CD4-positive, alpha-beta T cell (primary cell): ENCODE results near the gene CSNK1G1. TPM values are rescaled to one million over a fixed set of nuclear protein-coding genes. Genes with fewer than 3 reads are reported as not detected.

ENCODE experiments used
- ATAC-seq: fragments of 200-7000 bp; cut with Tn5 transposase; one replicate; pipeline ENCODE4 v1.10.0; 2022; ENCODE audit warnings: mild to moderate bottlenecking; ENCODE audit not compliant: poor library complexity
- CTCF ChIA-PET: fragments of 350-600 bp; sonication (Branson Sonifier 250); formaldehyde crosslinking; loops from one replicate; lab custom pipeline; 2021; ENCODE audit warnings: antibody characterized with exemption, inconsistent platforms; lab: Charles Lee
- POLR2A ChIA-PET: fragments of 350-600 bp; sonication (Branson Sonifier 250); formaldehyde crosslinking; loops from one replicate; lab custom pipeline; 2021; ENCODE audit warnings: antibody characterized with exemption, inconsistent platforms; lab: Charles Lee
- DNase-seq, 14 experiments: peaks; one replicate each; pipeline ENCODE4 v3.0.0-alpha.2; 2013 to 2020; ENCODE audit warnings: mixed read lengths in 2 of 14
- H3K27ac ChIP-seq, 2 donors: one replicate each; pipeline versions ENCODE4 v1.5.1 to v1.7.0; 2013; ENCODE audit warnings: low read length in 2 of 2, low read depth in 1 of 2, mild to moderate bottlenecking in 1 of 2
- H3K27me3 ChIP-seq, 2 experiments: 1 replicate in 1 of 2; 2 replicates in 1 of 2; pipeline versions ENCODE4 v1.6.1 to v1.7.0; 2013; ENCODE audit warnings: low read length in 2 of 2, control low read depth in 1 of 2, mild to moderate bottlenecking in 1 of 2, moderate library complexity in 1 of 2; ENCODE audit not compliant: insufficient read depth in 2 of 2, control insufficient read depth in 1 of 2
- H3K36me3 ChIP-seq: one replicate; pipeline ENCODE4 v1.6.1; 2013; ENCODE audit warnings: low read length, control low read depth; ENCODE audit not compliant: insufficient read depth
- H3K4me1 ChIP-seq: one replicate; pipeline ENCODE4 v1.6.1; 2013; ENCODE audit warnings: low read length, control low read depth; ENCODE audit not compliant: insufficient read depth
- H3K4me3 ChIP-seq: one replicate; pipeline ENCODE4 v1.5.1; 2013; ENCODE audit warnings: mild to moderate bottlenecking, low read length, moderate library complexity
- H3K9me3 ChIP-seq, 2 experiments: 1 replicate in 1 of 2; 2 replicates in 1 of 2; pipeline versions ENCODE4 v1.6.1 to v1.7.0; 2013; ENCODE audit warnings: low read length in 2 of 2, mild to moderate bottlenecking in 2 of 2, control low read depth in 1 of 2, moderate library complexity in 1 of 2; ENCODE audit not compliant: control insufficient read depth in 1 of 2, insufficient read depth in 1 of 2
- H3K27ac Mint-ChIP-seq: one replicate; pipeline ENCODE4 v1.8.0; 2020; ENCODE audit warnings: mixed read lengths
- H3K27me3 Mint-ChIP-seq: one replicate; pipeline ENCODE4 v1.8.0; 2021; ENCODE audit warnings: mixed read lengths
- H3K36me3 Mint-ChIP-seq: one replicate; pipeline ENCODE4 v1.8.0; 2021; ENCODE audit warnings: low read depth, mixed read lengths
- H3K4me1 Mint-ChIP-seq: one replicate; pipeline ENCODE4 v1.8.0; 2021; ENCODE audit warnings: low read depth, mixed read lengths
- H3K4me3 Mint-ChIP-seq: one replicate; pipeline ENCODE4 v1.8.0; 2020; ENCODE audit warnings: mild to moderate bottlenecking, mixed read lengths
- H3K9me3 Mint-ChIP-seq: one replicate; pipeline ENCODE4 v1.8.0; 2020; ENCODE audit warnings: mixed read lengths
- intact Hi-C, 2 experiments: fragments of 100-400 bp; cut with DNase I in 1 of 2; cut with micrococcal nuclease in 1 of 2; formaldehyde crosslinking; loops; one replicate each; pipeline versions ENCODE4 v1.15.1 to v1.9.0; 2023 to 2025; cut with DNase I, micrococcal nuclease
- total RNA-seq, 174 experiments: library from RNA in 2 of 174; stranded (reverse) in 2 of 174; gene quantifications; one replicate each; pipeline ENCODE4 v1.2.3 and lab custom pipeline; 2021 to 2026
- TF ChIP-seq, protein P1 (sequence below): fragments of 200-600 bp; IDR thresholded peaks from one replicate; pipeline ENCODE4 v1.8.0; 2022; ENCODE audit warnings: antibody characterized with exemption, mild to moderate bottlenecking

CSNK1G1 gene
- total RNA-seq, 2 experiments from 2014 or later: 12.2 to 13.7 TPM

DNA sequence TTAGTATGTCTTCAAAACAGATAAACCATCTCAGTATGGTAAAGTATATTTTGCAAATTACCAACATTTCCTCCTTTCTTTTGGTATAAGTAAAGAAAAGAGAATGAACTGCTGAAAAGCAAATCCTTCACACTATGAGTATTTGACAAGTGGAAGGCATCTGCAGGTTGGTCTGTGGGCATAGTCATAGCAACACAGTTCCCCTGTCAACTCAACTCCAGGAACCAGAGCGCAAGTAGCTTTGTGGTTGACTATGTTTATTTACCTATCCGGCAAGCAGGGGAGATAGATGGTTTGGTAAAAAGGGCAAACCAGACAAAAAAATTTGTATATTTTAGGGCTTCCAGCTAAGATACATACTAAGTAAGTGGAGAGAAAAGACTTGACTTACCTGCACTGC lies 104.9 kb downstream of the CSNK1G1 start:
- Mint-ChIP-seq H3K4me3 (no peak overlapping the region), H3K4me1 (peaks cover 31% of the 10 kb centered on the region), H3K36me3 (peaks cover 47% of the 10 kb centered on the region), H3K27me3 (no peaks in the 10 kb centered on the region), H3K9me3 (no peaks in the 10 kb centered on the region), H3K27ac (peak overlapping the region; percentile 2)
- Histone ChIP-seq H3K36me3 (no peaks in the 10 kb centered on the region), H3K4me1 (no peaks in the 10 kb centered on the region), H3K9me3 (no peaks in the 10 kb centered on the region), H3K27me3 (no peaks in the 10 kb centered on the region), H3K27ac (no peak overlapping the region), H3K4me3 (no peak overlapping the region)
- DNase-seq: peak in 4 of 14 experiments; percentile 5 to 31 (median 17)
- intact Hi-C loops: no loop called here
- POLR2A ChIA-PET: interaction anchor here (1.3 kb wide), 1 partner anchor 94 kb away, joined by 3 read pairs; no protein-coding TSS in a partner anchor
- ATAC-seq: peak; percentile 57
- CTCF ChIA-PET: no interaction called here
- TF ChIP-seq, protein P1, sequence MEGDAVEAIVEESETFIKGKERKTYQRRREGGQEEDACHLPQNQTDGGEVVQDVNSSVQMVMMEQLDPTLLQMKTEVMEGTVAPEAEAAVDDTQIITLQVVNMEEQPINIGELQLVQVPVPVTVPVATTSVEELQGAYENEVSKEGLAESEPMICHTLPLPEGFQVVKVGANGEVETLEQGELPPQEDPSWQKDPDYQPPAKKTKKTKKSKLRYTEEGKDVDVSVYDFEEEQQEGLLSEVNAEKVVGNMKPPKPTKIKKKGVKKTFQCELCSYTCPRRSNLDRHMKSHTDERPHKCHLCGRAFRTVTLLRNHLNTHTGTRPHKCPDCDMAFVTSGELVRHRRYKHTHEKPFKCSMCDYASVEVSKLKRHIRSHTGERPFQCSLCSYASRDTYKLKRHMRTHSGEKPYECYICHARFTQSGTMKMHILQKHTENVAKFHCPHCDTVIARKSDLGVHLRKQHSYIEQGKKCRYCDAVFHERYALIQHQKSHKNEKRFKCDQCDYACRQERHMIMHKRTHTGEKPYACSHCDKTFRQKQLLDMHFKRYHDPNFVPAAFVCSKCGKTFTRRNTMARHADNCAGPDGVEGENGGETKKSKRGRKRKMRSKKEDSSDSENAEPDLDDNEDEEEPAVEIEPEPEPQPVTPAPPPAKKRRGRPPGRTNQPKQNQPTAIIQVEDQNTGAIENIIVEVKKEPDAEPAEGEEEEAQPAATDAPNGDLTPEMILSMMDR: no peak

DNA sequence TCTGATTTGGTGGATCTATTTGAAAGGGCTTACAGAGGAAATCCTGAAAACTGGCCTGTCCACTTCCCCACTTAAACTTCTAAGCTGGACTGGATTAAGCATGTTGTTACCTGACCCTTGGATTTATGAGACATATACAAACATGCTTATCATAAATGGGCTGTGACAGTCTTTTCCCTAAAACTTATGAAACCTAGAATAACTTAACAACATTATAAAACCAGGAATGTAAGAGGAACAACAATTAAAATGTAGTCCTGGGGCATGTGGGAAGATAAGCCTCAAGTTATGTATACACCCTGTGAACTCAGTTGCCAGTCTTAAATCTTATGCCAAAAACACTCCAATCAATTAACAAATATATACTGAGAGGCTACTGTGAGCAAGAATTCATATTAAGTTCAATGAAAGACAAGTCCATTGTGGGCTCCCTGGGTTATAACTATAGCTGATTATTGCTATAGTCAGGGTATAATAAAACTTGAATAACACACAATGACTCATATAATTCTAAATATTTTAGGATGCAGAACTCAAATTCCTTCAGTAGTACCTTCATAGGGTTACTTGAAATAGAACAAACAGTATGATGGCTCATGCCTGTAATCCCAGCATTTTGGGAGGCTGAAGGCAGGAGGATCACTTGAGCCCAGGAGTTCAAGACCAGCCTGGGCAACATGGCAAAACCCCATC lies 105.9 kb downstream of the CSNK1G1 start:
- no peak overlapping the region for H3K27ac ChIP-seq
- H3K4me3 Mint-ChIP-seq: no peak overlapping the region
- H3K9me3 Mint-ChIP-seq: no peaks in the 10 kb centered on the region
- ATAC-seq (no peak), DNase-seq (no peak)
- ChIA-PET POLR2A (no interaction called here), CTCF (no interaction called here)
- peaks cover 44% of the 10 kb centered on the region for H3K36me3 Mint-ChIP-seq
- H3K4me1 Mint-ChIP-seq: peaks cover 28% of the 10 kb centered on the region
- no peaks in the 10 kb centered on the region for H3K27me3 Mint-ChIP-seq
- no peaks in the 10 kb centered on the region for H3K27me3 ChIP-seq
- no peaks in the 10 kb centered on the region for H3K9me3 ChIP-seq
- no peak overlapping the region for H3K27ac Mint-ChIP-seq
- no peaks in the 10 kb centered on the region for H3K36me3 ChIP-seq
- TF ChIP-seq, protein P1: no peak
- intact Hi-C loops: no loop called here
- no peak overlapping the region for H3K4me3 ChIP-seq
- H3K4me1 ChIP-seq: no peaks in the 10 kb centered on the region

DNA sequence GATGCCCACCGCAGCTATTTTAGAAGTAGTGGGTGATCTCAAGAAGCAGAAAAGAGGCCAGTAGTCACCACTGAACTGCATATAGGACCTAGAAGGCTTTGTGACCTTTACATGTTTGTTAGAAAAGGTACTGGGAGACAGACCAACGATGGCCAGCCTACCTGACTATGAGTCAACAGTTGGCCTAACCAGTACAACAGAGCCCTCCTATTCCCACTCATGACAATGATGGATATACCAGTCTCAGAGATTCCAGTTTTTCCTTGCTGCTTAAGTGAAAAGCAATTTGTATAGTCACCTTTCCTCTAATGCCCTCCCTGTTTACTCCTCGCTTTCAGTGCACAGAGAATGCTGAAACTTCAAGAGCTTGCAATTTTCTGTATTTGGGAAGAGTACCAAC lies 106.6 kb downstream of the CSNK1G1 start:
- Mint-ChIP-seq H3K36me3 (peaks cover 44% of the 10 kb centered on the region), H3K27ac (no peak overlapping the region)

More for the DNA sequence above, 106.6 kb downstream of the CSNK1G1 start:
- Mint-ChIP-seq H3K4me1 (peaks cover 28% of the 10 kb centered on the region), H3K4me3 (no peak overlapping the region), H3K27me3 (no peaks in the 10 kb centered on the region), H3K9me3 (no peaks in the 10 kb centered on the region)
- no peak for DNase-seq
- Histone ChIP-seq H3K4me3 (no peak overlapping the region), H3K27me3 (no peaks in the 10 kb centered on the region), H3K4me1 (no peaks in the 10 kb centered on the region), H3K36me3 (no peaks in the 10 kb centered on the region), H3K9me3 (no peaks in the 10 kb centered on the region), H3K27ac (no peak overlapping the region)
- TF ChIP-seq, protein P1: no peak
- CTCF ChIA-PET: no interaction called here
- ATAC-seq: no peak
- POLR2A ChIA-PET: no interaction called here
- intact Hi-C loops: no loop called here
